NT2/D1 (cell line): ENCODE results near the gene CATSPERE.

Source experiments
- SUZ12 ChIP-seq: IDR thresholded peaks from 2 replicates; pipeline ENCODE4 v1.6.1; 2011; ENCODE audit not compliant: insufficient read length, insufficient read depth; ENCODE audit errors: extremely low read depth
- YY1 ChIP-seq: IDR thresholded peaks from 2 replicates; pipeline ENCODE4 v1.6.1; 2011; ENCODE audit not compliant: insufficient read length, insufficient read depth
- ZNF274 ChIP-seq: IDR thresholded peaks from 2 replicates; pipeline ENCODE4 v1.6.1; 2011; ENCODE audit warnings: mild to moderate bottlenecking, low read depth, low read length

GRCh38 chr1:244536316-244536715 lies 75.2 kb downstream of the CATSPERE start:
- no peak for TF ChIP-seq YY1
- TF ChIP-seq ZNF274 = no peak
- no peak for TF ChIP-seq SUZ12
